VCaP (cell line): Measurements from ENCODE around the gene SH2B3.

ENCODE experiments used
- H3K27ac ChIP-seq: fragments of 450-650 bp; 2 replicates; pipeline ENCODE4 v1.5.1; 2017
- CTCF ChIP-seq: fragments of 450-650 bp; conservative IDR thresholded peaks from 2 replicates; pipeline ENCODE4 v1.5.1; 2017; ENCODE audit warnings: mild to moderate bottlenecking, moderate library complexity

The SH2B3 gene

GRCh38 chr12:111362687-111363475 is 42.8 kb upstream of the SH2B3 start:
- no peak for TF ChIP-seq CTCF
- H3K27ac ChIP-seq, result no peak overlapping the region

GRCh38 chr12:111363578-111363977 is 42.1 kb upstream of the SH2B3 start:
- no peak for TF ChIP-seq CTCF
- no peak overlapping the region for H3K27ac ChIP-seq

- TF ChIP-seq CTCF, result no peak
- H3K27ac ChIP-seq, result no peak overlapping the region
Observed at GRCh38 chr12:111366075-111366474, 39.6 kb upstream of the SH2B3 start.

GRCh38 chr12:111366583-111366982 is 39.1 kb upstream of the SH2B3 start:
- no peak overlapping the region for H3K27ac ChIP-seq
- TF ChIP-seq CTCF, result no peak

- H3K27ac ChIP-seq, result peak overlapping the region; percentile 81
- TF ChIP-seq CTCF, result no peak
Observed at GRCh38 chr12:111367661-111368221, 38.0 kb upstream of the SH2B3 start.

GRCh38 chr12:111368291-111368787 is 37.4 kb upstream of the SH2B3 start:
- no peak for TF ChIP-seq CTCF
- H3K27ac ChIP-seq, result peak overlapping the region; percentile 81

GRCh38 chr12:111368788-111369495 is 36.8 kb upstream of the SH2B3 start, which contains the start of gene PHETA1:
PHETA1 (minus strand) TSS chr12:111369095; CDS start chr12:111363427, 5,668 bp downstream.
- no peak for TF ChIP-seq CTCF
- H3K27ac ChIP-seq, result peak within 1 kb of the TSS; percentile 81
